Osteoblast (primary cell): ENCODE results near the gene PCAT7. TPM values are rescaled to one million over a fixed set of nuclear protein-coding genes. Genes with fewer than 3 reads are reported as not detected.
"Not testable (repeated sequence)": the region's sequence is repeated elsewhere in the genome, so short reads cannot be mapped to it uniquely, and the experiment has no call there.

ENCODE experiments used
- DNase-seq: peaks from one replicate; pipeline ENCODE4 v3.0.0; 2011; ENCODE audit warnings: low spot score, mixed read lengths; ENCODE audit not compliant: insufficient read length; ENCODE audit errors: missing footprints
- H2AFZ ChIP-seq: 2 replicates; pipeline ENCODE4 v1.6.0; 2011; ENCODE audit warnings: mild to moderate bottlenecking, low read length
- H3K27ac ChIP-seq: 2 replicates; pipeline ENCODE4 v1.5.1; 2011; ENCODE audit warnings: mild to moderate bottlenecking, low read depth, low read length, moderate library complexity
- H3K27me3 ChIP-seq: 2 replicates; pipeline ENCODE4 v1.6.0; 2012; ENCODE audit warnings: mild to moderate bottlenecking, control low read depth, inconsistent platforms, low read length, moderate library complexity; ENCODE audit not compliant: insufficient read depth
- H3K36me3 ChIP-seq: 2 replicates; pipeline ENCODE4 v1.5.1; 2011; ENCODE audit warnings: mild to moderate bottlenecking, low read length, control low read depth, moderate library complexity; ENCODE audit not compliant: insufficient read depth
- H3K4me1 ChIP-seq: 2 replicates; pipeline ENCODE4 v1.5.1; 2011; ENCODE audit warnings: mild to moderate bottlenecking, low read length, control low read depth, moderate library complexity; ENCODE audit not compliant: insufficient read depth
- H3K4me2 ChIP-seq: 2 replicates; pipeline ENCODE4 v1.6.0; 2011; ENCODE audit warnings: mild to moderate bottlenecking, low read length; ENCODE audit not compliant: insufficient read depth
- H3K4me3 ChIP-seq: fragments of 200-600 bp; sonication (generic); 3 replicates; pipeline ENCODE4 v1.5.1; 2012; ENCODE audit warnings: mild to moderate bottlenecking, low read length, inconsistent platforms; ENCODE audit not compliant: insufficient read depth
- H3K79me2 ChIP-seq: 2 replicates; pipeline ENCODE4 v1.6.0; 2012; ENCODE audit warnings: mild to moderate bottlenecking, low read length, control low read depth, inconsistent platforms; ENCODE audit not compliant: insufficient read depth
- H3K9me3 ChIP-seq: 2 replicates; pipeline ENCODE4 v1.5.1; 2011; ENCODE audit warnings: low read depth, low read length, control low read depth
- H4K20me1 ChIP-seq: 2 replicates; pipeline ENCODE4 v1.6.0; 2012; ENCODE audit warnings: mild to moderate bottlenecking, low read length, control low read depth; ENCODE audit not compliant: insufficient read depth
- total RNA-seq: library from RNA; depleted of rRNA; stranded (reverse); fragments of >200 nt; gene quantifications from 2 replicates; pipeline ENCODE4 v1.2.3, GENCODE V29; 2012
- TF ChIP-seq, protein P1 (sequence below): IDR thresholded peaks from 2 replicates; pipeline ENCODE4 v1.5.1; 2011; ENCODE audit warnings: mild to moderate bottlenecking, low read depth, low read length, moderate library complexity; ENCODE audit errors: extremely low read depth

Gene PCAT7
- total RNA-seq, 1 donor, result 0.36 TPM

DNA sequence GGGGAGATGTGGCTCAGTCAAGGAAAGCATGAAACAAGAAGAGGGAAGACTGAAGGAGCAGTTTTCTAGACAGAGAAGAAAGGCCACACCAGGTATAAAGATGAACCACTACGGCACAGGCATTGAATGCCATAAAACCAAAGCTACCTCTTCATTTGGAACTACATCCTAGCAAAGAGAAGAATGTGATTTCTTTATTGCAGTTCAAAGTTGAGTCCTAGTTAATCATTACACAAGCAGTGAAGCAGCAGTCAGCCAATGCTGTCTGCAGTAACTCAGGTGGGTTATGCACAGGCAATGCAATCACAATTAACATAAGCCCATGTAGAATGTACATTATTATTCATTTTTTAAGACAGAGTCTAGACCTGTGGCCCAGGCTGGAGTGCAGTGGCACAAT, 21.7 kb upstream of the PCAT7 start:
- Histone ChIP-seq H3K27me3 (no peaks in the 10 kb centered on the region), H2AFZ (no peak overlapping the region), H3K9me3 (no peaks in the 10 kb centered on the region), H3K4me3 (no peak overlapping the region), H3K4me1 (no peaks in the 10 kb centered on the region), H3K79me2 (no peaks in the 10 kb centered on the region), H4K20me1 (no peaks in the 10 kb centered on the region), H3K27ac (no peak overlapping the region), H3K4me2 (no peak overlapping the region), H3K36me3 (no peaks in the 10 kb centered on the region)
- TF ChIP-seq, protein P1, sequence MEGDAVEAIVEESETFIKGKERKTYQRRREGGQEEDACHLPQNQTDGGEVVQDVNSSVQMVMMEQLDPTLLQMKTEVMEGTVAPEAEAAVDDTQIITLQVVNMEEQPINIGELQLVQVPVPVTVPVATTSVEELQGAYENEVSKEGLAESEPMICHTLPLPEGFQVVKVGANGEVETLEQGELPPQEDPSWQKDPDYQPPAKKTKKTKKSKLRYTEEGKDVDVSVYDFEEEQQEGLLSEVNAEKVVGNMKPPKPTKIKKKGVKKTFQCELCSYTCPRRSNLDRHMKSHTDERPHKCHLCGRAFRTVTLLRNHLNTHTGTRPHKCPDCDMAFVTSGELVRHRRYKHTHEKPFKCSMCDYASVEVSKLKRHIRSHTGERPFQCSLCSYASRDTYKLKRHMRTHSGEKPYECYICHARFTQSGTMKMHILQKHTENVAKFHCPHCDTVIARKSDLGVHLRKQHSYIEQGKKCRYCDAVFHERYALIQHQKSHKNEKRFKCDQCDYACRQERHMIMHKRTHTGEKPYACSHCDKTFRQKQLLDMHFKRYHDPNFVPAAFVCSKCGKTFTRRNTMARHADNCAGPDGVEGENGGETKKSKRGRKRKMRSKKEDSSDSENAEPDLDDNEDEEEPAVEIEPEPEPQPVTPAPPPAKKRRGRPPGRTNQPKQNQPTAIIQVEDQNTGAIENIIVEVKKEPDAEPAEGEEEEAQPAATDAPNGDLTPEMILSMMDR, result no peak
- no peak for DNase-seq

DNA sequence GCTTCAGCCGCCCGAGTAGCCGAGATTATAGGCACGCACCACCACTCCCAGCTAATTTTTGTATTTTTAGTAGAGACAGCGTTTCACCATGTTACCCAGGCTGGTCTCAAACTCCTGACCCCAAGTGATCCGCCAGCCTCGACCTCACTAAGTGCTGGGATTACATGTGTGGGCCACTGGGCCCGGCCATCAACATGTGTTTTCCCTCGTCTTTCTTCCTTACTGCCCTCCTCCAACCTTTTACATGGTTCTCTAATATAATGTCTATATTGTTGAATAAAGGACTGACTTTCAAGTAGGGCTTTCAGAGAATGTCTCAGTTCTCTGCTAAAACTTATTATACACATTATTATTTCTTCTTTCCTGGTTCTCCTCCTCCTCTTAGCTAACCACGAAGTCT, 21.3 kb upstream of the PCAT7 start:
- Histone ChIP-seq H3K27me3 (no peaks in the 10 kb centered on the region), H3K4me3 (no peak overlapping the region), H3K9me3 (no peaks in the 10 kb centered on the region), H3K27ac (no peak overlapping the region), H3K4me2 (no peak overlapping the region), H3K4me1 (no peaks in the 10 kb centered on the region), H3K79me2 (no peaks in the 10 kb centered on the region), H4K20me1 (no peaks in the 10 kb centered on the region), H3K36me3 (no peaks in the 10 kb centered on the region), H2AFZ (no peak overlapping the region)
- no peak for DNase-seq
- TF ChIP-seq, protein P1, result no peak

DNA sequence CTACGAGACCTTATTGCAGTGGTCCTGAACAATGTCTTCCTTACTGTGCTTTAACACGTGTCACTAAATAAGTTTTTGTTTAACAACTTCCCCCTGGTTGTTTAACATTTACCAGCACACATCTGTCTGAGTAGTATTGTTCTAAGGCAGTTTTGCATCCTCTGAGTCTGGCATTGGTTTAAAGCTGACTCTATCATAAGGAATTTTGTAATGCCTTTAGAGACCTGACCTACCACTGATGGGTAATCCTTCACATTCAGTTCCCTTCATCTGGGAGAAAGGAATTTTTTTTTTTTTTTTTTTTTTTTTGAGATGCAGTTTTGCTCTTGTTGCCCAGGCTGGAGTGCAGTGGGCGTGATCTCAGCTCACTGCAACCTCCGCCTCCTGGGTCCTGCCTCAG, 20.0 kb upstream of the PCAT7 start:
- H3K4me1 ChIP-seq, result no peaks in the 10 kb centered on the region
- TF ChIP-seq, protein P1, result no peak
- no peaks in the 10 kb centered on the region for H3K9me3 ChIP-seq
- H2AFZ ChIP-seq, result no peak overlapping the region
- H3K4me3 ChIP-seq, result no peak overlapping the region
- DNase-seq, result no peak
- H3K27me3 ChIP-seq, result no peaks in the 10 kb centered on the region
- H3K27ac ChIP-seq, result no peak overlapping the region
- no peak overlapping the region for H3K4me2 ChIP-seq
- H3K36me3 ChIP-seq, result no peaks in the 10 kb centered on the region
- no peaks in the 10 kb centered on the region for H4K20me1 ChIP-seq
- H3K79me2 ChIP-seq, result no peaks in the 10 kb centered on the region

DNA sequence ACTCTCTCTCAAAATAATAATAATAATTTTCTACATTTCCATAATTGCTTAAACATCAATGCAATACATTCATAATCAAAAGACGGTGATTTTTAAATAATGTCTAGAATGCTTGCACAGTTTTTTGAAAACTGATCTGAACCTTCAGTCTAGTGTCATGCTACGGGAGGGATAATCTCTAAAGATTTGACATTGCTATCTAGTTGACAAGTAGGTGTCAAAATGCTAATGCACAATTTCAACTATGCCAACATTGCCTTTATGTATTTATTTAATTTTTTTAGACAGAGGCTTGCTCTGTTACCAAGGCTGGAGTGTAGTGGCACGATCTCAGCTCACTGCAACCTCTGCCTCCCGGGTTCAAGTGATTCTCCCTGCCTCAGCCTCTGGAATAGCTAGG, 16.0 kb upstream of the PCAT7 start:
- Histone ChIP-seq H3K4me1 (no peaks in the 10 kb centered on the region), H2AFZ (no peak overlapping the region), H3K27me3 (no peaks in the 10 kb centered on the region), H3K4me2 (no peak overlapping the region), H3K4me3 (no peak overlapping the region), H4K20me1 (no peaks in the 10 kb centered on the region), H3K27ac (no peak overlapping the region), H3K79me2 (no peaks in the 10 kb centered on the region), H3K36me3 (no peaks in the 10 kb centered on the region), H3K9me3 (no peaks in the 10 kb centered on the region)
- TF ChIP-seq, protein P1, result no peak
- no peak for DNase-seq

DNA sequence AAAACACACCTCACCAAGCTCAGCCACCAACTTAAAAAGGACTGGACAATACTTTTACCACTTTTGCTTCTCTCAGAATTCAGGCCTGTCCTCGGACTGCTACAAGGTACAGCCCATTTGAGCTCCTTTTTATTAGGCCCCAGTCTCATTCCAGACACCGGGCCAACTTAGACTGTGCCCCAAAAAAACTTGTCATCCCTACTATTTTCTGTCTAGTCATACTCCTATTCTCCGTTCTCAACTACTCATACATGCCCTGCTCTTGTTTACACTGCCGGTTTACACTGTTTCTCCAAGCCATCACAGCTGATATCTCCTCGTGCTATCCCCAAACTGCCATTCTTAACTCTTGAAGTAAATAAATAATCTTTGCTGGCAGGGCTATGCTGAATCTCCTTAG, 10.5 kb upstream of the PCAT7 start:
- H3K27me3 ChIP-seq, H3K9me3 ChIP-seq, H3K4me1 ChIP-seq, DNase-seq, H3K79me2 ChIP-seq, H3K36me3 ChIP-seq, H3K27ac ChIP-seq, H4K20me1 ChIP-seq, H2AFZ ChIP-seq, H3K4me2 ChIP-seq, H3K4me3 ChIP-seq: not testable (repeated sequence)
